ENCODE data around the gene TMED10.

DNA sequence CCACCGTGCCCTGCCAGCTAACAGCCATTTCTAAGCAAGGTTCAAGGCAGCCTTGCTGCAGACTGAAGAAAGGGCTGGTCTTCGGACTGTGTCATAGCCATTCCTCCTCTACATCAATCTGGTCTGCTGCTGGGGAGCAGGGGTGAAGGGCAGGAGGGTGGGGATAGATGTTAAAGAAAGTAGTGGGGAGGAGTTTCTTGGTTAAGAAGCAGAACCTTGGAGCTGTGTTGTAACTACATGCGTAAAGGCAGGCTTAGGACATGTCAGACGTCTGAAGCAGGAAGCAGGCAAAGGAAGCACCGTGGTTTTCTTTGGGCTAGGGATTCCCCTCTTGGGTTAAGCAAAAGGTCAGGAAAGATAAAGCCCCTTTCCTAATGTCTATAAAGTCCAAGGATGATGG is 31.5 kb downstream of the TMED10 start:
- TF ChIP-seq EP300 (IDR thresholded peaks at IDR 0.05) (no peak), CTCF (IDR thresholded peaks at IDR 0.05) (no peak), POLR2AphosphoS5 (IDR thresholded peaks at IDR 0.05) (no peak), POLR2A (IDR thresholded peaks at IDR 0.05) (no peak)
